Measurements from ENCODE around the gene MTERF4. TPM values are rescaled to one million over a fixed set of nuclear protein-coding genes. Genes with fewer than 3 reads are reported as not detected.

The MTERF4 gene
- total and polyA plus RNA-seq, 2 of the 8 experiments (the other 6 are each of a cell fraction or from before 2014, with no cell fraction given) = 25.9 to 28.5 TPM

GRCh38 chr2:241048949-241049343 is 53.1 kb downstream of the MTERF4 start:
- Histone ChIP-seq H3K9me3 (ENCODE audit: insufficient read depth in 2 of 2, low read depth in 1 of 2, low read length in 1 of 2) (no peaks in the 10 kb centered on the region), H3K56ac (replicated peaks; ENCODE audit: insufficient read length, low read depth, low read length) (no peak overlapping the region), H3K23ac (ENCODE audit: insufficient read length) (no peak overlapping the region), H3K36me3 (ENCODE audit: control insufficient read depth in 2 of 4, insufficient read depth in 4 of 4, low read length in 3 of 4) (no peaks in the 10 kb centered on the region), H3K4me3 (ENCODE audit: extremely low read depth in 1 of 4, insufficient read depth in 2 of 4, low read depth in 3 of 4, low read length in 4 of 4) (no peak overlapping the region), H3K4me2 (ENCODE audit: insufficient read depth in 1 of 2, low read depth in 2 of 2, low read length in 2 of 2) (no peak overlapping the region), H3K79me1 (ENCODE audit: low read depth, low read length) (no peaks in the 10 kb centered on the region), H2BK120ac (replicated peaks; ENCODE audit: low read depth, low read length) (no peak overlapping the region), H3K27ac (ENCODE audit: low read depth, low read length) (no peak overlapping the region), H2AFZ (ENCODE audit: low read length) (no peak overlapping the region), H4K91ac (replicated peaks; ENCODE audit: insufficient read length, low read length) (no peak overlapping the region), H3K23me2 (ENCODE audit: low read depth, low read length) (no peaks in the 10 kb centered on the region), H4K20me1 (replicated peaks in 1 of 2; ENCODE audit: control insufficient read depth in 1 of 2, insufficient read depth in 2 of 2, low read length in 2 of 2) (peaks cover 1 to 9% of the 10 kb centered on the region in 2 experiments), H3K4me1 (replicated peaks in 1 of 4; ENCODE audit: control insufficient read depth in 3 of 4, insufficient read depth in 4 of 4, low read length in 3 of 4) (no peaks in the 10 kb centered on the region), H3K27me3 (replicated peaks in 1 of 4; ENCODE audit: control insufficient read depth in 3 of 4, extremely low read depth in 1 of 4, insufficient read depth in 3 of 4, low read length in 3 of 4) (no peaks in the 10 kb centered on the region), H3K18ac (ENCODE audit: extremely low read depth, low read length) (no peak overlapping the region), H3K9ac (replicated peaks in 1 of 4; ENCODE audit: extremely low read depth in 1 of 4, low read depth in 3 of 4, low read length in 3 of 4) (no peak overlapping the region), H3K4ac (replicated peaks; ENCODE audit: insufficient read length, low read depth, low read length) (no peak overlapping the region), H2BK15ac (ENCODE audit: low read length) (no peak overlapping the region), H2AK5ac (ENCODE audit: low read depth, low read length) (no peak overlapping the region), H2BK12ac (ENCODE audit: low read depth, low read length) (no peak overlapping the region), H2BK5ac (ENCODE audit: low read depth, low read length) (no peak overlapping the region), H4K8ac (ENCODE audit: extremely low read depth, insufficient read depth, low read length) (no peak overlapping the region), H3K14ac (ENCODE audit: insufficient read length) (no peak overlapping the region), H4K5ac (ENCODE audit: insufficient read length, low read depth, low read length) (no peak overlapping the region), H3K79me2 (ENCODE audit: control insufficient read depth in 1 of 2, insufficient read depth in 2 of 2, low read length in 2 of 2) (no peaks in the 10 kb centered on the region), H2BK20ac (ENCODE audit: low read length) (no peak overlapping the region)
- no peak for FAIRE-seq
- POLR2A ChIA-PET (ENCODE audit: partially characterized antibody) = no interaction called here
- CTCF ChIA-PET (ENCODE audit: partially characterized antibody) = interaction anchor here (0.7 to 1.9 kb wide), 4 partner anchors 65 to 208 kb away, joined by 3 to 5 read pairs (median 3); no protein-coding TSS in a partner anchor
- no peak for DNase-seq (ENCODE audit: low read depth in 1 of 2, low spot score in 2 of 2)
- 83% methylated on average over 11 of the region's 11 CpGs; no CpG with 5 or more reads in 1 of the 2 experiments for WGBS, 2 experiments (ENCODE audit: extremely low coverage in 1 of 2, insufficient coverage in 1 of 2, insufficient read length in 1 of 2, insufficient replicate concordance in 2 of 2, low coverage in 1 of 2, low lambda C conversion rate in 2 of 2, missing lambda C conversion rate in 1 of 2)
- TF ChIP-seq SRF (IDR thresholded peaks at IDR 0.05; ENCODE audit: low read depth, low read length) (no peak), HDAC2 (IDR thresholded peaks at IDR 0.05; ENCODE audit: borderline replicate concordance in 1 of 2, low read depth in 2 of 2, low read length in 2 of 2) (no peak), E2F6 (IDR thresholded peaks at IDR 0.05) (no peak), JUND (IDR thresholded peaks at IDR 0.05; ENCODE audit: low read length) (no peak), NRF1 (IDR thresholded peaks at IDR 0.05; ENCODE audit: low read depth, low read length) (no peak), CHD2 (IDR thresholded peaks at IDR 0.05; ENCODE audit: low read length) (no peak), CBX5 (IDR thresholded peaks at IDR 0.05; ENCODE audit: low read depth, low read length) (no peak), POLR2A (IDR thresholded peaks at IDR 0.05; ENCODE audit: control extremely low read depth in 1 of 2, low read depth in 2 of 2, low read length in 2 of 2) (no peak), FOSL1 (IDR thresholded peaks at IDR 0.05; ENCODE audit: insufficient read depth, low read depth, low read length) (no peak), SAP30 (IDR thresholded peaks at IDR 0.05; ENCODE audit: insufficient read depth, insufficient replicate concordance, low read length) (no peak), RNF2 (IDR thresholded peaks at IDR 0.05; ENCODE audit: borderline replicate concordance, low read depth, low read length, missing control alignments, poor library complexity, severe bottlenecking) (no peak), POU5F1 (IDR thresholded peaks at IDR 0.05; ENCODE audit: low read depth, low read length) (no peak), SIX5 (IDR thresholded peaks at IDR 0.05; ENCODE audit: low read depth, low read length) (no peak), GABPA (IDR thresholded peaks at IDR 0.05; ENCODE audit: borderline replicate concordance, insufficient read depth, low read length) (no peak)

Measured in H1 (cell line).